Activated CD4-positive, alpha-beta T cell treated with anti-CD3 and anti-CD28 coated beads for 48 hours (primary cell): ENCODE results near the gene LCP2.
"Not testable (repeated sequence)": the region's sequence is repeated elsewhere in the genome, so short reads cannot be mapped to it uniquely, and the experiment has no call there.

Experiments
- DNase-seq: peaks from one replicate; pipeline ENCODE4 v3.0.0-alpha.2; 2020

LCP2 gene

GRCh38 chr5:170269579-170269978 is 28.0 kb downstream of the LCP2 start:
- DNase-seq = peak; percentile 70

GRCh38 chr5:170268884-170269283 is 28.7 kb downstream of the LCP2 start:
- no peak for DNase-seq

- no peak for DNase-seq
Measured at GRCh38 chr5:170268153-170268689, 29.4 kb downstream of the LCP2 start.

- DNase-seq = peak; percentile 87
Measured at GRCh38 chr5:170267431-170268152, 30.0 kb downstream of the LCP2 start.

GRCh38 chr5:170266570-170267381 is 30.8 kb downstream of the LCP2 start:
- peak; percentile 65 for DNase-seq

GRCh38 chr5:170265522-170265921 is 32.1 kb downstream of the LCP2 start:
- DNase-seq = no peak

GRCh38 chr5:170263906-170264305 is 33.7 kb downstream of the LCP2 start:
- no peak for DNase-seq

GRCh38 chr5:170262061-170263045 is 35.2 kb downstream of the LCP2 start:
- no peak for DNase-seq

GRCh38 chr5:170261528-170262043 is 36.0 kb downstream of the LCP2 start:
- DNase-seq = no peak

GRCh38 chr5:170257370-170257769 is 40.2 kb downstream of the LCP2 start:
- DNase-seq = no peak

- DNase-seq = no peak
Measured at GRCh38 chr5:170256571-170256970, 41.0 kb downstream of the LCP2 start.

- peak; percentile 73 for DNase-seq
Measured at GRCh38 chr5:170254056-170254455, 43.5 kb downstream of the LCP2 start.

- no peak for DNase-seq
Measured at GRCh38 chr5:170252720-170253350, 44.7 kb downstream of the LCP2 start.

- no peak for DNase-seq
Measured at GRCh38 chr5:170252109-170252508, 45.5 kb downstream of the LCP2 start.

- DNase-seq = no peak
Measured at GRCh38 chr5:170251462-170251861, 46.1 kb downstream of the LCP2 start.

GRCh38 chr5:170250810-170251317 is 46.7 kb downstream of the LCP2 start:
- DNase-seq = no peak

GRCh38 chr5:170249355-170249754 is 48.2 kb downstream of the LCP2 start:
- no peak for DNase-seq

GRCh38 chr5:170248931-170249227 is 48.7 kb downstream of the LCP2 start:
- DNase-seq = not testable (repeated sequence)

- no peak for DNase-seq
Measured at GRCh38 chr5:170248172-170248930, 49.2 kb downstream of the LCP2 start.

- no peak for DNase-seq
Measured at GRCh38 chr5:170247363-170247762, 50.2 kb downstream of the LCP2 start.
